ENCODE data around the gene RHOU. TPM values are rescaled to one million over a fixed set of nuclear protein-coding genes. Genes with fewer than 3 reads are reported as not detected.

Gene RHOU
- total and polyA plus RNA-seq, 2 donors (not counting 3 experiments of a cell fraction or from before 2014, with no cell fraction given) = 0.04 to 0.40 TPM

- dilution Hi-C loops (cut with MboI; ENCODE audit: extremely low pct_ligation_motif_present, low sequenced_read_pairs) = no loop called here
- H3K4me2 ChIP-seq (ENCODE audit: insufficient read depth, low read length) = no peak overlapping the region
- CTCF ChIA-PET = interaction anchor here (1.5 kb wide), 1 partner anchor 12 kb away, joined by 4 read pairs; no protein-coding TSS in a partner anchor
- H3K9me3 ChIP-seq (replicated peaks; ENCODE audit: control insufficient read depth, insufficient read depth, low read length) = no peaks in the 10 kb centered on the region
- H3K4me1 ChIP-seq (ENCODE audit: control insufficient read depth, extremely low read depth, insufficient read depth, low read length) = no peaks in the 10 kb centered on the region
- no TSS peak for BruUV-seq (replicated peaks)
- DNase-seq (ENCODE audit: low read depth, low spot score) = no peak
- POLR2A ChIA-PET = no interaction called here
- no peak overlapping the region for H3K9ac ChIP-seq (replicated peaks; ENCODE audit: extremely low read depth, insufficient read depth, low read length)
- H3K27me3 ChIP-seq (ENCODE audit: control insufficient read depth in 2 of 2, insufficient read depth in 2 of 2, low read length in 2 of 2) = peaks cover 3 to 12% of the 10 kb centered on the region in 2 experiments
- no peak overlapping the region for H3K4me3 ChIP-seq (replicated peaks in 1 of 3; ENCODE audit: insufficient read depth in 1 of 3, low read depth in 1 of 3, low read length in 3 of 3)
- no peak for FAIRE-seq
- no peaks in the 10 kb centered on the region for H3K9me1 ChIP-seq (replicated peaks; ENCODE audit: control insufficient read depth, extremely low read depth, insufficient read depth, low read length)
- no peak for TF ChIP-seq EZH2 (IDR thresholded peaks at IDR 0.05; ENCODE audit: borderline replicate concordance, low read depth, low read length, severe bottlenecking)
- no peak for TF ChIP-seq JUN (IDR thresholded peaks at IDR 0.05; ENCODE audit: borderline replicate concordance, insufficient read depth, insufficient read length, low read depth)
- TF ChIP-seq FOS (IDR thresholded peaks at IDR 0.05; ENCODE audit: borderline replicate concordance, insufficient read depth, low read length) = no peak
- TF ChIP-seq POLR2A (IDR thresholded peaks at IDR 0.05; ENCODE audit: low read depth, low read length) = no peak
- TF ChIP-seq GATA2 (IDR thresholded peaks at IDR 0.05; ENCODE audit: insufficient read depth, insufficient read length, low read depth, low read length) = no peak
- no peak for TF ChIP-seq MYC (IDR thresholded peaks at IDR 0.05; ENCODE audit: low read depth, low read length)
- intact Hi-C loops (cut with micrococcal nuclease) = no loop called here
- H3K36me3 ChIP-seq (ENCODE audit: control insufficient read depth in 2 of 2, extremely low read depth in 1 of 2, insufficient read depth in 2 of 2, low read length in 2 of 2) = no peaks in the 10 kb centered on the region
- no peaks in the 10 kb centered on the region for H3K79me2 ChIP-seq (ENCODE audit: control insufficient read depth, insufficient read depth, low read length)
- no peak overlapping the region for H3K27ac ChIP-seq (ENCODE audit: insufficient read depth, low read depth, low read length)
- no peak overlapping the region for H2AFZ ChIP-seq (ENCODE audit: low read depth, low read length)
- no peaks in the 10 kb centered on the region for H4K20me1 ChIP-seq (replicated peaks; ENCODE audit: control insufficient read depth, extremely low read depth, insufficient read depth, low read length)
Observed at GRCh38 chr1:228752258-228752657, 17.0 kb downstream of the RHOU start.

- CTCF ChIA-PET = interaction anchor here (1.3 to 1.5 kb wide), 2 partner anchors 12 to 475 kb away, joined by 4 to 5 read pairs; no protein-coding TSS in a partner anchor
- TF ChIP-seq MAX (IDR thresholded peaks at IDR 0.05; ENCODE audit: insufficient read depth, insufficient read length) = no peak
Observed at GRCh38 chr1:228752675-228753265, 17.5 kb downstream of the RHOU start.

More at GRCh38 chr1:228752675-228753265, 17.5 kb downstream of the RHOU start:
- Histone ChIP-seq H3K36me3 (ENCODE audit: control insufficient read depth in 2 of 2, extremely low read depth in 1 of 2, insufficient read depth in 2 of 2, low read length in 2 of 2) (no peaks in the 10 kb centered on the region), H4K20me1 (replicated peaks; ENCODE audit: control insufficient read depth, extremely low read depth, insufficient read depth, low read length) (no peaks in the 10 kb centered on the region), H2AFZ (ENCODE audit: low read depth, low read length) (no peak overlapping the region), H3K79me2 (ENCODE audit: control insufficient read depth, insufficient read depth, low read length) (no peaks in the 10 kb centered on the region), H3K4me2 (ENCODE audit: insufficient read depth, low read length) (no peak overlapping the region), H3K4me1 (ENCODE audit: control insufficient read depth, extremely low read depth, insufficient read depth, low read length) (no peaks in the 10 kb centered on the region), H3K9me1 (replicated peaks; ENCODE audit: control insufficient read depth, extremely low read depth, insufficient read depth, low read length) (no peaks in the 10 kb centered on the region), H3K27ac (ENCODE audit: insufficient read depth, low read depth, low read length) (no peak overlapping the region), H3K4me3 (replicated peaks in 1 of 3; ENCODE audit: insufficient read depth in 1 of 3, low read depth in 1 of 3, low read length in 3 of 3) (no peak overlapping the region), H3K9ac (replicated peaks; ENCODE audit: extremely low read depth, insufficient read depth, low read length) (no peak overlapping the region), H3K9me3 (replicated peaks; ENCODE audit: control insufficient read depth, insufficient read depth, low read length) (no peaks in the 10 kb centered on the region), H3K27me3 (ENCODE audit: control insufficient read depth in 2 of 2, insufficient read depth in 2 of 2, low read length in 2 of 2) (peaks cover 3 to 12% of the 10 kb centered on the region in 2 experiments)
- intact Hi-C loops (cut with micrococcal nuclease) = no loop called here
- POLR2A ChIA-PET = no interaction called here
- BruUV-seq (replicated peaks) = no TSS peak
- dilution Hi-C loops (cut with MboI; ENCODE audit: extremely low pct_ligation_motif_present, low sequenced_read_pairs) = no loop called here
- DNase-seq (ENCODE audit: low read depth, low spot score) = no peak
- no peak for FAIRE-seq

Measured in endothelial cell of umbilical vein (primary cell).